BLaER1 (cell line): ENCODE measurements around the gene SVIL.
"Not testable (repeated sequence)": the region's sequence is repeated elsewhere in the genome, so short reads cannot be mapped to it uniquely, and the experiment has no call there.

Experiments
- H3K27ac ChIP-seq: shearing (Covaris generic); formaldehyde crosslinking; 2 replicates; pipeline ENCODE4 v1.8.1; 2022
- H3K27me3 ChIP-seq: shearing (Covaris generic); formaldehyde crosslinking; 2 replicates; pipeline ENCODE4 v1.8.1; 2022
- H3K36me3 ChIP-seq: shearing (Covaris generic); formaldehyde crosslinking; 2 replicates; pipeline ENCODE4 v1.8.1; 2022
- H3K4me1 ChIP-seq: shearing (Covaris generic); formaldehyde crosslinking; 2 replicates; pipeline ENCODE4 v1.8.1; 2022
- H3K4me2 ChIP-seq: shearing (Covaris generic); formaldehyde crosslinking; 2 replicates; pipeline ENCODE4 v1.8.1; 2022
- H3K4me3 ChIP-seq: shearing (Covaris generic); formaldehyde crosslinking; 2 replicates; pipeline ENCODE4 v1.8.1; 2022
- H3K9ac ChIP-seq: shearing (Covaris generic); formaldehyde crosslinking; 2 replicates; pipeline ENCODE4 v1.8.1; 2022
- H3K9me3 ChIP-seq: shearing (Covaris generic); formaldehyde crosslinking; 2 replicates; pipeline ENCODE4 v1.8.1; 2022
- H4K20me1 ChIP-seq: shearing (Covaris generic); formaldehyde crosslinking; 2 replicates; pipeline ENCODE4 v1.8.1; 2022
- Cebpa-rat ChIP-seq: shearing (Covaris generic); IDR thresholded peaks from 2 replicates; pipeline ENCODE4 v1.8.1; 2022

The SVIL gene

GRCh38 chr10:29569795-29570194 is 65.0 kb downstream of the SVIL start:
- Histone ChIP-seq H3K9ac (no peak overlapping the region), H3K36me3 (no peaks in the 10 kb centered on the region), H3K4me1 (no peaks in the 10 kb centered on the region), H3K4me3 (no peak overlapping the region), H4K20me1 (no peaks in the 10 kb centered on the region), H3K9me3 (no peaks in the 10 kb centered on the region), H3K4me2 (no peak overlapping the region), H3K27ac (no peak overlapping the region), H3K27me3 (no peaks in the 10 kb centered on the region)
- no peak for TF ChIP-seq Cebpa-rat

- no peaks in the 10 kb centered on the region for H3K4me1 ChIP-seq
- H3K9me3 ChIP-seq, result no peaks in the 10 kb centered on the region
- H4K20me1 ChIP-seq, result no peaks in the 10 kb centered on the region
- H3K4me3 ChIP-seq, result no peak overlapping the region
- no peak overlapping the region for H3K4me2 ChIP-seq
- no peaks in the 10 kb centered on the region; the same call in 1 of the 2 replicates for H3K36me3 ChIP-seq
- no peak for TF ChIP-seq Cebpa-rat
- no peak overlapping the region for H3K27ac ChIP-seq
- H3K27me3 ChIP-seq, result no peaks in the 10 kb centered on the region
- no peak overlapping the region for H3K9ac ChIP-seq
Measured at GRCh38 chr10:29567003-29567402, 67.8 kb downstream of the SVIL start.

GRCh38 chr10:29566209-29566608 is 68.6 kb downstream of the SVIL start:
- not testable (repeated sequence) for H4K20me1 ChIP-seq, H3K9me3 ChIP-seq, H3K27me3 ChIP-seq, H3K4me2 ChIP-seq, H3K36me3 ChIP-seq, H3K9ac ChIP-seq, H3K27ac ChIP-seq, H3K4me1 ChIP-seq, H3K4me3 ChIP-seq

GRCh38 chr10:29563420-29564035 is 71.2 kb downstream of the SVIL start:
- Histone ChIP-seq H3K27me3 (no peaks in the 10 kb centered on the region), H3K27ac (no peak overlapping the region), H3K9ac (no peak overlapping the region), H3K4me3 (no peak overlapping the region), H3K4me1 (no peaks in the 10 kb centered on the region), H3K4me2 (no peak overlapping the region), H3K9me3 (no peaks in the 10 kb centered on the region), H4K20me1 (no peaks in the 10 kb centered on the region), H3K36me3 (no peaks in the 10 kb centered on the region; the same call in 1 of the 2 replicates)
- TF ChIP-seq Cebpa-rat, result no peak

DNA sequence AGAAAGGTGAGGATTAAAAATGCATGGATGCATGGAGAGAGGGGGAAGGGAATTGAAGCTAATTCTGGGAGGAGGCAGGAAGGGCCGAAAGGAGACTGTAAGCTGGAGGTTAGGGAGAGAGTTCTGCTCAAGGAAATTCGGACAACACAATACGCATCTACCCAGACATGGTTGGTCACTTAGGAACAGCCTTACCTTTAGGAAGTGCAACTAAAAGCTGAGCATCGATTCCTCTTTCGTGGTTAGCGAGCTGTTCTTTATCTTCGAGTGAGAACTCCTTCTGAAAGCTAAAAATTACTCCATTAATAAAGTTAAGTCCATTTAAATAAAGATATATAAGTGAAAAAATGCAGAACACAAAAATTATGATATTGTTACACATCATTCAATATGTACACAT is 71.8 kb downstream of the SVIL start:
- not testable (repeated sequence) for H3K4me1 ChIP-seq, H3K4me3 ChIP-seq, H3K27ac ChIP-seq, H3K27me3 ChIP-seq, H4K20me1 ChIP-seq, H3K9ac ChIP-seq, H3K36me3 ChIP-seq, H3K4me2 ChIP-seq, H3K9me3 ChIP-seq

GRCh38 chr10:29559996-29560395 is 74.8 kb downstream of the SVIL start:
- H3K4me2 ChIP-seq, result no peak overlapping the region
- H3K27ac ChIP-seq, result no peak overlapping the region
- H3K4me3 ChIP-seq, result no peak overlapping the region
- no peaks in the 10 kb centered on the region for H3K9me3 ChIP-seq
- no peaks in the 10 kb centered on the region for H3K4me1 ChIP-seq
- no peaks in the 10 kb centered on the region for H4K20me1 ChIP-seq
- H3K36me3 ChIP-seq, result peaks cover under 1% of the 10 kb centered on the region
- no peaks in the 10 kb centered on the region for H3K27me3 ChIP-seq
- no peak for TF ChIP-seq Cebpa-rat
- H3K9ac ChIP-seq, result no peak overlapping the region

GRCh38 chr10:29557665-29558064 is 77.1 kb downstream of the SVIL start:
- Histone ChIP-seq H3K36me3 (peaks cover 15% of the 10 kb centered on the region), H3K4me2 (no peak overlapping the region), H3K27me3 (no peaks in the 10 kb centered on the region), H4K20me1 (no peaks in the 10 kb centered on the region), H3K9me3 (no peaks in the 10 kb centered on the region), H3K4me1 (no peaks in the 10 kb centered on the region), H3K9ac (no peak overlapping the region), H3K27ac (no peak overlapping the region), H3K4me3 (no peak overlapping the region)
- no peak for TF ChIP-seq Cebpa-rat

- Histone ChIP-seq H3K36me3 (peaks cover 21% of the 10 kb centered on the region), H3K4me3 (no peak overlapping the region), H3K4me1 (no peaks in the 10 kb centered on the region), H3K9ac (no peak overlapping the region), H3K27ac (no peak overlapping the region), H4K20me1 (no peaks in the 10 kb centered on the region), H3K9me3 (no peaks in the 10 kb centered on the region), H3K4me2 (no peak overlapping the region), H3K27me3 (no peaks in the 10 kb centered on the region)
- TF ChIP-seq Cebpa-rat, result no peak
Measured at GRCh38 chr10:29555746-29556481, 78.9 kb downstream of the SVIL start.

DNA sequence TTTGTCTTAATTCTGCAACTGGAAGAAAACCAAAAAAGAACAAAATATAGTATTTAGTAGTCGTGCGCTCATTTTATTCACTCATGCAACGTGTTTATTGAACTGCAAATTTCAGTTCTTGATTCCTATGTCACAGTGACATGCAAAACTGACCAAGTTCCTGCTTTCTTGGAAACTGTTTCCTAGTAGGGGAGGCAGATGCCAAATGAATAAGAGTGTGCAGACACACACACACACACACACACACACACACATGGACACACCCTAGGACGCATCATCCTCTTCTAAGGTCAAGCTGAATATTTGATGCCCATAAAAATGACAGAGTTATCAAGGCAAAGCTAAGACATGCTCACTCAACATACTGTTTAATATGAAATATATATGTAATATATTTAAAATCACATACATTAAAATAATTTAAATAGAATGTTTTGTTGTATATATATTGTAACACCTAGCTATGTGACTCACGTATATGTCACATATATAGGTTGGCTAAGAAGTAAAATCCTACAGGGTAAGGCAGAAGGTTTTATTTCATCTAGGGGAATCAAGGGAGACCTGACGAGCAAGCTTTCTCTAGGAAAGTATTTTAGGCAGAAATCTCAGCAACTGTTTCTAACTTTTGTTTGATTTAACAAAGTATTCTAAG is 79.6 kb downstream of the SVIL start:
- Histone ChIP-seq H3K9me3 (no peaks in the 10 kb centered on the region), H3K4me1 (no peaks in the 10 kb centered on the region), H3K4me2 (no peak overlapping the region), H4K20me1 (no peaks in the 10 kb centered on the region), H3K36me3 (peaks cover 28% of the 10 kb centered on the region), H3K27ac (no peak overlapping the region), H3K27me3 (no peaks in the 10 kb centered on the region), H3K9ac (no peak overlapping the region), H3K4me3 (no peak overlapping the region)
- no peak for TF ChIP-seq Cebpa-rat

DNA sequence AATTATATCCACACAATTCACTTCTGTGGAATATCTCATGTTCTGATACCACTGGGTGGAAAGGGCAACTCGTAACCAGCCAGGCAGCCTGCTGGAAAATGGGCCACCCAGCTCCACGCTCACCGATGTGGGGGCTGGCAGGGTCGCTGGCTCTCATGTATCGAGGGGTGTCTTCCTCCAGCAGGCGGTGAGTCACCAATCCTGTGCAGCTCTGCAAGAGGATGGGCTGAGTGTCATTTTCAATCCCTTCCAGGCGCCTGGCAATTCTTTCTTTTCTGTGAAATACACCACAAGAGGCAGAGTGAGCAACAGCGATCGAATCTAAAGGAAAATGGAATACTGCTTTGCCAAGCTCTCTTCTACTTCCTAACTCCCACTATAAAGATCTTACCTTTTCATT is 80.1 kb downstream of the SVIL start:
- peaks cover 32% of the 10 kb centered on the region for H3K36me3 ChIP-seq
- no peak overlapping the region for H3K4me3 ChIP-seq
- H3K9me3 ChIP-seq, result no peaks in the 10 kb centered on the region
- H3K4me2 ChIP-seq, result no peak overlapping the region
- no peak overlapping the region for H3K27ac ChIP-seq
- H4K20me1 ChIP-seq, result no peaks in the 10 kb centered on the region
- no peak for TF ChIP-seq Cebpa-rat
- H3K4me1 ChIP-seq, result no peaks in the 10 kb centered on the region
- H3K9ac ChIP-seq, result no peak overlapping the region
- H3K27me3 ChIP-seq, result no peaks in the 10 kb centered on the region
